Smooth muscle cell (in vitro differentiated cells): Measurements from ENCODE around the gene DLGAP1. TPM values are rescaled to one million over a fixed set of nuclear protein-coding genes. Genes with fewer than 3 reads are reported as not detected.

Experiments
- DNase-seq: peaks from one replicate; lab custom pipeline; 2025; ENCODE audit not compliant: unreplicated experiment; lab: John Stamatoyannopoulos, UW
- H2AFZ ChIP-seq: fragments of 200-600 bp; sonication (generic); 2 replicates; pipeline ENCODE4 v1.6.0; 2016; ENCODE audit warnings: antibody characterized with exemption, low read depth, mild to moderate bottlenecking
- H3F3A ChIP-seq: fragments of 200-600 bp; sonication (generic); 2 replicates; pipeline ENCODE4 v1.6.0; 2017; ENCODE audit warnings: antibody characterized with exemption, low read depth
- H3K27ac ChIP-seq: fragments of 200-600 bp; sonication (generic); 2 replicates; pipeline ENCODE4 v1.5.1; 2016; ENCODE audit warnings: low read depth, mild to moderate bottlenecking
- H3K27me3 ChIP-seq: fragments of 200-600 bp; sonication (generic); 2 replicates; pipeline ENCODE4 v1.6.1; 2016; ENCODE audit warnings: low read depth, mild to moderate bottlenecking
- H3K36me3 ChIP-seq: fragments of 200-600 bp; sonication (generic); 2 replicates; pipeline ENCODE4 v1.5.1; 2016; ENCODE audit warnings: low read depth
- H3K4me1 ChIP-seq: fragments of 200-600 bp; sonication (generic); 2 replicates; pipeline ENCODE4 v1.5.1; 2016; ENCODE audit warnings: low read depth
- H3K4me2 ChIP-seq: fragments of 200-600 bp; sonication (generic); 2 replicates; pipeline ENCODE4 v1.6.0; 2016; ENCODE audit warnings: mild to moderate bottlenecking
- H3K4me3 ChIP-seq: fragments of 200-600 bp; sonication (generic); 2 replicates; pipeline ENCODE4 v1.5.1; 2016; ENCODE audit warnings: mild to moderate bottlenecking
- H3K79me2 ChIP-seq: fragments of 200-600 bp; sonication (generic); 2 replicates; pipeline ENCODE4 v1.6.0; 2016; ENCODE audit warnings: low read depth, mild to moderate bottlenecking
- H3K9ac ChIP-seq: fragments of 200-600 bp; sonication (generic); 2 replicates; pipeline ENCODE4 v1.6.0; 2016; ENCODE audit warnings: low read depth
- H3K9me3 ChIP-seq: fragments of 200-600 bp; sonication (generic); replicated peaks from 2 replicates; pipeline ENCODE4 v1.5.1; 2016; ENCODE audit warnings: low read depth
- H4K20me1 ChIP-seq: fragments of 200-600 bp; sonication (generic); 2 replicates; pipeline ENCODE4 v1.6.0; 2016; ENCODE audit warnings: low read depth
- CTCF ChIP-seq: fragments of 200-600 bp; sonication (generic); IDR thresholded peaks from 2 replicates; pipeline ENCODE4 v1.5.1; 2017; ENCODE audit warnings: borderline replicate concordance, mild to moderate bottlenecking, antibody characterized with exemption; ENCODE audit not compliant: insufficient read depth, poor library complexity, severe bottlenecking
- WGBS: methylation state at CpG from one replicate; pipeline ENCODE4 v1.1.7; 2016; ENCODE audit warnings: low lambda C conversion rate; 5-methylcytosine and 5-hydroxymethylcytosine counted together
- polyA plus RNA-seq: library from polyadenylated mRNA; unstranded; fragments of >200 nt; fragmentation: Nextera tagmentation; extraction: Ambion mirVana; gene quantifications from 2 replicates; pipeline ENCODE4 v1.2.1, GENCODE V29; 2016
- total RNA-seq: library from RNA; depleted of rRNA; stranded (reverse); fragments of >200 nt; gene quantifications from 2 replicates; pipeline ENCODE4 v1.2.3, GENCODE V29; 2014

Gene DLGAP1
- total and polyA plus RNA-seq, 2 experiments from 2014 or later, result 2.6 to 11.3 TPM

- H3K9me3 ChIP-seq, result no peaks in the 10 kb centered on the region
- no peak overlapping the region for H3K27ac ChIP-seq
- DNase-seq, result no peak
- no peaks in the 10 kb centered on the region for H3K36me3 ChIP-seq
- TF ChIP-seq CTCF, result no peak
- H3K4me2 ChIP-seq, result no peak overlapping the region
- WGBS, result 87% methylated on average over 6 of the region's 6 CpGs
- H3K4me3 ChIP-seq, result no peak overlapping the region
- H3K4me1 ChIP-seq, result peaks cover 15% of the 10 kb centered on the region
- H3K27me3 ChIP-seq, result no peaks in the 10 kb centered on the region
- H3K79me2 ChIP-seq, result no peaks in the 10 kb centered on the region
- H4K20me1 ChIP-seq, result no peaks in the 10 kb centered on the region
- no peak overlapping the region for H3K9ac ChIP-seq
- peaks cover 16% of the 10 kb centered on the region for H3F3A ChIP-seq
- H2AFZ ChIP-seq, result no peak overlapping the region
These were observed 805.9 kb downstream of the DLGAP1 start for GRCh38 chr18:3649135-3649632.

- WGBS, result 50% methylated on average over 2 of the region's 2 CpGs
- no peak for DNase-seq
- no peak overlapping the region for H3K4me2 ChIP-seq
- H3K4me3 ChIP-seq, result no peak overlapping the region
- H4K20me1 ChIP-seq, result no peaks in the 10 kb centered on the region
- no peaks in the 10 kb centered on the region for H3K36me3 ChIP-seq
- H3K9ac ChIP-seq, result no peak overlapping the region
- H3F3A ChIP-seq, result peaks cover 11% of the 10 kb centered on the region
- TF ChIP-seq CTCF, result no peak
- peaks cover 15% of the 10 kb centered on the region for H3K4me1 ChIP-seq
- H2AFZ ChIP-seq, result no peak overlapping the region
- H3K79me2 ChIP-seq, result no peaks in the 10 kb centered on the region
- no peaks in the 10 kb centered on the region for H3K9me3 ChIP-seq
- no peak overlapping the region for H3K27ac ChIP-seq
- no peaks in the 10 kb centered on the region for H3K27me3 ChIP-seq
These were observed 806.5 kb downstream of the DLGAP1 start for GRCh38 chr18:3648641-3649040.

- Histone ChIP-seq H3F3A (peaks cover 6% of the 10 kb centered on the region), H3K79me2 (no peaks in the 10 kb centered on the region), H2AFZ (no peak overlapping the region), H3K4me1 (peaks cover 12% of the 10 kb centered on the region), H3K27ac (no peak overlapping the region), H4K20me1 (no peaks in the 10 kb centered on the region), H3K27me3 (no peaks in the 10 kb centered on the region), H3K4me3 (no peak overlapping the region), H3K9me3 (no peaks in the 10 kb centered on the region), H3K36me3 (no peaks in the 10 kb centered on the region), H3K9ac (no peak overlapping the region), H3K4me2 (no peak overlapping the region)
- DNase-seq, result no peak
- no peak for TF ChIP-seq CTCF
- WGBS, result 82% methylated on average over 6 of the region's 6 CpGs
These were observed 806.9 kb downstream of the DLGAP1 start for GRCh38 chr18:3648200-3648599.

- H3F3A ChIP-seq, result peaks cover 4% of the 10 kb centered on the region
- no peaks in the 10 kb centered on the region for H3K9me3 ChIP-seq
- H3K79me2 ChIP-seq, result no peaks in the 10 kb centered on the region
- no peak for DNase-seq
- no peak for TF ChIP-seq CTCF
- no peaks in the 10 kb centered on the region for H4K20me1 ChIP-seq
- H3K9ac ChIP-seq, result no peak overlapping the region
- H3K4me2 ChIP-seq, result no peak overlapping the region
- no peak overlapping the region for H3K27ac ChIP-seq
- H3K4me3 ChIP-seq, result no peak overlapping the region
- 87% methylated on average over 4 of the region's 4 CpGs for WGBS
- peaks cover 9% of the 10 kb centered on the region for H3K4me1 ChIP-seq
- H3K27me3 ChIP-seq, result no peaks in the 10 kb centered on the region
- no peaks in the 10 kb centered on the region for H3K36me3 ChIP-seq
- no peak overlapping the region for H2AFZ ChIP-seq
These were observed 807.5 kb downstream of the DLGAP1 start for GRCh38 chr18:3647636-3648035.
